Pancreas (tissue), 10 donors: ENCODE results near the gene DPH7. TPM values are rescaled to one million over a fixed set of nuclear protein-coding genes. Genes with fewer than 3 reads are reported as not detected.
"Not testable (repeated sequence)": the region's sequence is repeated elsewhere in the genome, so short reads cannot be mapped to it uniquely, and the experiment has no call there.

Experiments
- ATAC-seq, 4 donors: fragments of 200-7000 bp; cut with Tn5 transposase; one replicate each; pipeline versions ENCODE4 v1.8.0 to v1.9.1; 2020; ENCODE audit warnings: mild to moderate bottlenecking in 4 of 4, moderate library complexity in 4 of 4
- DNase-seq, 6 donors: peaks; one replicate each; pipeline ENCODE4 v3.0.0-alpha.2; 2020
- FAIRE-seq: peaks from 2 replicates; lab custom pipeline; 2012; peaks lifted over from hg19 to GRCh38; lab: Jason Lieb, UNC
- H3K27ac ChIP-seq, 4 donors: fragments of 200-600 bp; sonication (generic); 1 replicate in 3 of 4; 2 replicates in 1 of 4; pipeline versions ENCODE4 v1.5.0 to v1.8.0; 2020
- H3K27me3 ChIP-seq, 4 donors: fragments of 200-600 bp; one replicate each; pipeline ENCODE4 v1.8.0; 2021
- H3K36me3 ChIP-seq, 3 donors: fragments of 200-600 bp; sonication (generic) in 1 of 3; one replicate each; pipeline versions ENCODE4 v1.5.0 to v1.8.0; 2020 to 2021
- H3K4me1 ChIP-seq, 3 donors: fragments of 200-600 bp; one replicate each; pipeline ENCODE4 v1.8.0; 2021
- H3K4me3 ChIP-seq, 4 donors: fragments of 200-600 bp; sonication (generic) in 2 of 4; one replicate each; pipeline versions ENCODE4 v1.5.0 to v1.8.0; 2020 to 2021
- H3K9me3 ChIP-seq, 4 donors: fragments of 200-600 bp; one replicate each; pipeline ENCODE4 v1.8.0; 2021
- CTCF ChIP-seq, 4 donors: fragments of 200-600 bp; sonication (generic) in 3 of 4; IDR thresholded peaks; one replicate each; pipeline versions ENCODE4 v1.5.0 to v1.8.0; 2021; ENCODE audit warnings: antibody characterized with exemption in 4 of 4
- WGBS, 2 donors: extraction: QIAGEN DNeasy Blood & Tissue Kit; methylation state at CpG; one replicate each; pipeline ENCODE4 v1.1.7; 2013; 5-methylcytosine and 5-hydroxymethylcytosine counted together
- intact Hi-C, 3 donors: fragments of 100-400 bp; cut with DNase I; formaldehyde crosslinking; loops; one replicate each; pipeline versions ENCODE4 v1.11.1 to v1.14.2; 2022
- polyA plus RNA-seq, 2 donors: library from polyadenylated mRNA; stranded (reverse); fragments of 200-250 nt; gene quantifications; one replicate each; pipeline ENCODE4 v1.2.3, GENCODE V29; 2013
- total RNA-seq, 6 donors: library from RNA; stranded (reverse); fragmentation: NEBNext Ultra II Directional in 4 of 6; extraction: Animal tissue kit (Norgen Biotek cat#: 25700) in 4 of 6; gene quantifications; one replicate each; pipeline versions ENCODE4 v1.2.1 to v1.2.4, GENCODE V29; 2021 to 2023
- donor health status: healthy with polysubstance abuse.
- donor health status: DM: no; HTN: no; CAD: no; lungs with moderate emphysema.
- donor health status: DM: no; HTN: no; CAD: no.
- donor health status: control.
- donor health status: control.
- donor health status: Bipolar disorder and iron deficiency.
- donor health status: DM: yes; HTN: yes; CAD: no.
- donor health status: DM: no; HTN: no; CAD: no.
- donor health status: DM: no; HTN: no; CAD: no.
- donor health status: DM: yes; HTN: yes; CAD: no.

DPH7 gene
- total and polyA plus RNA-seq, 8 donors, result 16.7 to 174 (median 24.8) TPM

- H3K27me3 ChIP-seq, result no peaks in the 10 kb centered on the region
- ATAC-seq (peak; percentile 79 to 85 (median 82)), DNase-seq (peak; percentile 87 to 98 (median 90)), FAIRE-seq (no peak)
- intact Hi-C loops, result no loop called here
- H3K4me1 ChIP-seq, result peaks cover 0 to 6% (median 3%) of the 10 kb centered on the region in 3 donors
- H3K9me3 ChIP-seq, result no peaks in the 10 kb centered on the region
- WGBS, 2 donors, result 1% methylated on average over 46 to 103 of the region's 106 CpGs
- H3K27ac ChIP-seq, result peak within 1 kb of the TSS; percentile 72 to 86 (median 82)
- TF ChIP-seq CTCF (IDR thresholded peaks at IDR 0.05), result peak in 3 of 4 donors; percentile 8 to 32 (median 11)
- peaks cover 0 to 4% (median 0%) of the 10 kb centered on the region in 3 donors for H3K36me3 ChIP-seq
- H3K4me3 ChIP-seq, result peak within 1 kb of the TSS; percentile 69 to 93 (median 78)
Measured at GRCh38 chr9:137551264-137552021, 27.3 kb downstream of the DPH7 start, which contains the start of gene MRPL41. MRPL41 (plus strand) TSS chr9:137551879; CDS start chr9:137552082, 203 bp downstream.

- peak overlapping the region; percentile 72 to 86 (median 78) for H3K27ac ChIP-seq
- ATAC-seq, intact Hi-C loops: not testable (repeated sequence)
Measured at GRCh38 chr9:137550958-137551263, 27.8 kb downstream of the DPH7 start.

GRCh38 chr9:137550231-137550621, 28.5 kb downstream of the DPH7 start, which contains the start of gene PNPLA7:
PNPLA7 (minus strand) TSS chr9:137550402; CDS start chr9:137550197, 205 bp downstream.
- 2% methylated on average over 13 of the region's 13 CpGs for WGBS, 2 donors

More at GRCh38 chr9:137550958-137551263, 27.8 kb downstream of the DPH7 start:
- not testable (repeated sequence) for H3K4me1 ChIP-seq, FAIRE-seq, H3K27me3 ChIP-seq, H3K9me3 ChIP-seq, H3K36me3 ChIP-seq
- H3K4me3 ChIP-seq, result peak overlapping the region; percentile 42 to 93 (median 76)
- DNase-seq, result peak in 2 of 6 donors; percentile 50 to 79
- 0 to 2% methylated on average over 13 to 17 of the region's 17 CpGs for WGBS, 2 donors

GRCh38 chr9:137547687-137548543, 30.8 kb downstream of the DPH7 start:
- WGBS, 2 donors, result 85 to 94% methylated on average over 23 of the region's 23 CpGs
- intact Hi-C loops, result no loop called here
- Histone ChIP-seq H3K27me3 (no peaks in the 10 kb centered on the region), H3K27ac (no peak overlapping the region), H3K9me3 (no peaks in the 10 kb centered on the region), H3K36me3 (peaks cover 0 to under 1% (median 0%) of the 10 kb centered on the region in 3 donors), H3K4me3 (no peak overlapping the region), H3K4me1 (peaks cover 0 to 6% (median 3%) of the 10 kb centered on the region in 3 donors)
- no peak for DNase-seq
- TF ChIP-seq CTCF (IDR thresholded peaks at IDR 0.05), result no peak
- FAIRE-seq, result no peak
- ATAC-seq, result no peak

More at GRCh38 chr9:137550231-137550621, 28.5 kb downstream of the DPH7 start, which contains the start of gene PNPLA7:
- Histone ChIP-seq H3K36me3 (no peaks in the 10 kb centered on the region), H3K9me3 (no peaks in the 10 kb centered on the region), H3K4me3 (peak within 1 kb of the TSS; percentile 42 to 93 (median 76)), H3K27me3 (no peaks in the 10 kb centered on the region), H3K27ac (peak within 1 kb of the TSS; percentile 79 to 87 (median 80)), H3K4me1 (peaks cover 0 to 6% (median 3%) of the 10 kb centered on the region in 3 donors)
- intact Hi-C loops, result no loop called here
- no peak for FAIRE-seq
- DNase-seq, result peak; percentile 89 to 97 (median 90)
- no peak for TF ChIP-seq CTCF (IDR thresholded peaks at IDR 0.05)
- peak; percentile 84 to 89 (median 86) for ATAC-seq

- no peak for DNase-seq
- no peak for FAIRE-seq
- Histone ChIP-seq H3K27ac (no peak overlapping the region), H3K4me1 (peaks cover 0 to 6% (median 0%) of the 10 kb centered on the region in 3 donors), H3K4me3 (no peak overlapping the region), H3K9me3 (no peaks in the 10 kb centered on the region), H3K27me3 (no peaks in the 10 kb centered on the region), H3K36me3 (peaks cover 0 to 16% (median 0%) of the 10 kb centered on the region in 3 donors)
- WGBS, 2 donors, result 75 to 78% methylated on average over 10 of the region's 10 CpGs
- ATAC-seq, result peak in 3 of 4 donors; percentile 3 to 25 (median 11)
- no peak for TF ChIP-seq CTCF (IDR thresholded peaks at IDR 0.05)
- intact Hi-C loops, result no loop called here
Measured at GRCh38 chr9:137545123-137545522, 33.6 kb downstream of the DPH7 start.
